NAMALWA (cell line): ENCODE results near the gene UROC1.

Experiments used
- DNase-seq: peaks from one replicate; pipeline ENCODE4 v3.0.0-alpha.2; 2015; ENCODE audit warnings: low spot score

The UROC1 gene

GRCh38 chr3:126516152-126516935 is 1.2 kb downstream of the UROC1 start:
- DNase-seq: no peak

GRCh38 chr3:126515066-126515706 is 2.4 kb downstream of the UROC1 start:
- DNase-seq: no peak

GRCh38 chr3:126514161-126514560 is 3.4 kb downstream of the UROC1 start:
- no peak for DNase-seq

- DNase-seq: no peak
These were observed 4.5 kb downstream of the UROC1 start for GRCh38 chr3:126512916-126513650.

GRCh38 chr3:126512026-126512425 is 5.5 kb downstream of the UROC1 start:
- DNase-seq: no peak

GRCh38 chr3:126511291-126511690 is 6.3 kb downstream of the UROC1 start:
- no peak for DNase-seq

- no peak for DNase-seq
These were observed 7.2 kb downstream of the UROC1 start for GRCh38 chr3:126510308-126510910.

- DNase-seq: no peak
These were observed 7.8 kb downstream of the UROC1 start for GRCh38 chr3:126509597-126510307.

- no peak for DNase-seq
These were observed 9.0 kb downstream of the UROC1 start for GRCh38 chr3:126508564-126508964.

- DNase-seq: no peak
These were observed 9.7 kb downstream of the UROC1 start for GRCh38 chr3:126507886-126508285.

GRCh38 chr3:126503701-126504100 is 13.9 kb downstream of the UROC1 start:
- no peak for DNase-seq

GRCh38 chr3:126502656-126503055 is 14.9 kb downstream of the UROC1 start:
- DNase-seq: no peak

- DNase-seq: peak; percentile 20
These were observed 15.8 kb downstream of the UROC1 start for GRCh38 chr3:126501736-126502135.

GRCh38 chr3:126501054-126501453 is 16.5 kb downstream of the UROC1 start:
- DNase-seq: no peak

- no peak for DNase-seq
These were observed 17.6 kb downstream of the UROC1 start for GRCh38 chr3:126500016-126500415.

GRCh38 chr3:126499401-126499800 is 18.2 kb downstream of the UROC1 start:
- no peak for DNase-seq

- no peak for DNase-seq
These were observed 18.6 kb downstream of the UROC1 start for GRCh38 chr3:126498929-126499328.

- no peak for DNase-seq
These were observed 19.1 kb downstream of the UROC1 start for GRCh38 chr3:126498461-126498860.

- DNase-seq: no peak
These were observed 19.6 kb downstream of the UROC1 start for GRCh38 chr3:126497956-126498355.

GRCh38 chr3:126496894-126497850 is 20.4 kb downstream of the UROC1 start:
- no peak for DNase-seq

GRCh38 chr3:126495786-126496185 is 21.8 kb downstream of the UROC1 start:
- DNase-seq: no peak
